HepG2 (cell line): ENCODE data around the gene FAM171A2. TPM values are rescaled to one million over a fixed set of nuclear protein-coding genes. Genes with fewer than 3 reads are reported as not detected.

Experiments
- CBX1 ChIP-seq: IDR thresholded peaks from one replicate; pipeline ENCODE4 v1.6.1; 2016; ENCODE audit warnings: antibody characterized with exemption, low read depth
- CCAR2 ChIP-seq: fragments of 200-400 bp; formaldehyde crosslinking; optimal IDR thresholded peaks from 2 replicates; pipeline ENCODE3; 2018; ENCODE audit warnings: low read depth, mild to moderate bottlenecking, low read length, moderate library complexity
- ERF ChIP-seq: IDR thresholded peaks from 2 replicates; pipeline ENCODE4 v1.6.1; 2018; ENCODE audit warnings: missing biosample characterization, missing genetic modification reagents
- FOXO1 ChIP-seq: sonication (generic); formaldehyde crosslinking; IDR thresholded peaks from 2 replicates; pipeline ENCODE4 v1.4.0; 2020; ENCODE audit warnings: missing genetic modification reagents
- HCFC1 ChIP-seq: fragments of 150-350 bp; IDR thresholded peaks from 2 replicates; pipeline ENCODE4 v1.6.1; 2014; ENCODE audit warnings: low read depth, low read length
- HINFP ChIP-seq: sonication (generic); formaldehyde crosslinking; IDR thresholded peaks from 2 replicates; pipeline ENCODE4 v1.4.0; 2020; ENCODE audit warnings: low read depth, mild to moderate bottlenecking, missing genetic modification reagents
- HMG20B ChIP-seq: conservative IDR thresholded peaks from 2 replicates; pipeline ENCODE4 v1.6.1; 2016; ENCODE audit warnings: missing genetic modification reagents, missing compliant biosample characterization
- HNRNPLL ChIP-seq: fragments of 200-400 bp; formaldehyde crosslinking; IDR thresholded peaks from 2 replicates; pipeline ENCODE4 v1.6.1; 2017; ENCODE audit warnings: mild to moderate bottlenecking, low read depth, low read length; ENCODE audit not compliant: poor library complexity, severe bottlenecking
- HOXA9 ChIP-seq: sonication (generic); formaldehyde crosslinking; IDR thresholded peaks from 2 replicates; pipeline ENCODE4 v1.8.1; 2022; ENCODE audit warnings: missing genetic modification reagents, mild to moderate bottlenecking, moderate library complexity, borderline replicate concordance
- KMT2B ChIP-seq: IDR thresholded peaks from 2 replicates; pipeline ENCODE4 v1.6.1; 2016; ENCODE audit warnings: missing genetic modification reagents, missing compliant biosample characterization
- PCBP1 ChIP-seq: fragments of 200-400 bp; formaldehyde crosslinking; IDR thresholded peaks from 2 replicates; pipeline ENCODE4 v1.6.1; 2017; ENCODE audit warnings: mild to moderate bottlenecking, low read depth, low read length, borderline replicate concordance
- ZFP36L1 ChIP-seq: sonication (generic); formaldehyde crosslinking; IDR thresholded peaks from 2 replicates; pipeline ENCODE4 v1.8.0; 2022; ENCODE audit warnings: mild to moderate bottlenecking, missing genetic modification reagents, moderate library complexity
- ZFX ChIP-seq: sonication (generic); formaldehyde crosslinking; IDR thresholded peaks from 2 replicates; pipeline ENCODE4 v1.4.0; 2020; ENCODE audit warnings: mild to moderate bottlenecking, low read depth, missing genetic modification reagents, moderate library complexity
- ZNF12 ChIP-seq: sonication (generic); formaldehyde crosslinking; IDR thresholded peaks from 2 replicates; pipeline ENCODE4 v1.5.0; 2020; ENCODE audit warnings: missing genetic modification reagents
- ZNF24 ChIP-seq: fragments of 450-650 bp; IDR thresholded peaks from 2 replicates; pipeline ENCODE4 v1.6.1; 2017; ENCODE audit warnings: antibody characterized with exemption, mild to moderate bottlenecking
- ZNF3 ChIP-seq: IDR thresholded peaks from 2 replicates; pipeline ENCODE4 v1.7.0; 2017; ENCODE audit warnings: inconsistent platforms
- ZNF562 ChIP-seq: sonication (generic); formaldehyde crosslinking; IDR thresholded peaks from 2 replicates; pipeline ENCODE4 v1.8.0; 2022; ENCODE audit warnings: missing genetic modification reagents, borderline replicate concordance
- ZNF780A ChIP-seq: sonication (generic); formaldehyde crosslinking; IDR thresholded peaks from 2 replicates; pipeline ENCODE4 v1.8.0; 2022; ENCODE audit warnings: mild to moderate bottlenecking, missing genetic modification reagents, moderate library complexity
- ZSCAN21 ChIP-seq: sonication (generic); formaldehyde crosslinking; IDR thresholded peaks from 2 replicates; pipeline ENCODE4 v1.8.0; 2022; ENCODE audit warnings: mild to moderate bottlenecking, missing genetic modification reagents, moderate library complexity, borderline replicate concordance
- ZSCAN9 ChIP-seq: IDR thresholded peaks from 2 replicates; pipeline ENCODE4 v1.6.1; 2016; ENCODE audit warnings: borderline replicate concordance
- polyA plus RNA-seq, 8 experiments: library from polyadenylated mRNA; depleted of rRNA in 3 of 8; stranded (reverse) in 7 of 8; unstranded in 1 of 8; fragments of >200 nt; fragmentation: Illumina TruSeq in 4 of 8; extraction: Trizol in 4 of 8; gene quantifications; 2 replicates each; pipeline versions ENCODE4 v1.2.1 to v1.2.3, GENCODE V29; 2011 to 2016; ENCODE audit warnings: low read depth in 4 of 8, missing spikeins in 1 of 8, mixed read lengths in 1 of 8; ENCODE audit not compliant: insufficient read depth in 1 of 8
- total RNA-seq, 5 experiments: library from RNA; depleted of rRNA; stranded (reverse); fragments of >200 nt; fragmentation: Illumina TruSeq; extraction: Trizol; gene quantifications; 2 replicates each; pipeline ENCODE4 v1.2.3, GENCODE V29; 2016; ENCODE audit warnings: low read depth in 1 of 5
- TF ChIP-seq, protein P1 (sequence below): sonication (generic); formaldehyde crosslinking; IDR thresholded peaks from 2 replicates; pipeline ENCODE4 v1.5.1; 2020; ENCODE audit warnings: missing genetic modification reagents, mild to moderate bottlenecking, borderline replicate concordance

Gene FAM171A2
- total and polyA plus RNA-seq, 2 of the 13 experiments (the other 11 are each of a cell fraction or from before 2014, with no cell fraction given), result 1.8 to 3.6 TPM

DNA sequence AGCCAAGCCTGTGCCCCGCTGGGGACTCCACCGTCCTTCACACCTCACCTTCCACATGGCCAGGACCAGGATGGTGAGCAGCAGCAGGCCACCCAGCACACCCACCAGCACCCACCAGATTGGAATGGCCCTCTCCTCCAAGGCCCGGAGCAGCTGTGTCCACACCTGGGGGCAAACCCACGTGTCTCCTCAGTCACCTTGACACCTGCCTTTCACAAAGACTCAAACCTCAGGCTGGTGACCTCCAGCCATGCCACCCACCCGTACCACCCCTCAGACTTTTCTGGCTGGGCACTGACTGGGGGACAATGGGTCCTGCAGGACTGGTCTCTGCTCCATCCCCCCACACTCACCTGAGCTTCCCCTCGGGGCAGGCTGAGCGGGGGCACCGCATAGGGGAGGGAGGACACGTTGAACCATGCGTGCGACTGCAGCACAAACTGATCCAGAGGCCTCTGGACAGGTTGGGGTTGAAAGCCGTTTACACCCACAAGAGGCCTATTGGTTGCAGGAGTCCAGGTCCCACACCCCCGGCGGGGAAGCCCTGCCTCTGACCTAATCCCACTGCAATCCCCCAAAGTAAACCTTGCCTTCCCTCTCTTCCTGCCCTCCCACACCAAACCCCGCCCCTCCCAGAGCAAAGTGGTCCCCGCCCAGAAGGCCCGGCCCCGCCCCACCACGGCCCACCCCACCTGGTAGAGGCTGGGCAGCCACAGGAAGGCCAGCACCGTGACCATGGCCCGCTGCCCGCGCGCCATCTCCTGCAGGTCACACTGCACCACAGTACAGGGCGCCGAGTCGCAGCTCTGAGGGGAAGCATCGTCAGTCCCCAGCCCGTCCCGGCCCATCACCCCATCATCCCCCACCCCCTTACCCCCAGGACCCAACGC lies 10.9 kb upstream of the FAM171A2 start (continued):
- TF ChIP-seq HNRNPLL, result no peak
- no peak for TF ChIP-seq KMT2B (CRISPR knock-in tag)
- TF ChIP-seq ZNF24, result no peak
- no peak for TF ChIP-seq FOXO1
- no peak for TF ChIP-seq ZNF562
- TF ChIP-seq CCAR2, result no peak
- TF ChIP-seq ZNF12 (CRISPR knock-in tag), result no peak
- no peak for TF ChIP-seq HMG20B (CRISPR knock-in tag)
- no peak for TF ChIP-seq ZNF3 (CRISPR knock-in tag)
- no peak for TF ChIP-seq HCFC1
- TF ChIP-seq ERF (CRISPR knock-in tag), result no peak
- 0 out of 2 replicates have a peak, but pooled peaks have one; percentile 27 for TF ChIP-seq ZSCAN21
- no peak for TF ChIP-seq ZNF780A (CRISPR knock-in tag)
- TF ChIP-seq HOXA9 (CRISPR knock-in tag), result no peak
- TF ChIP-seq ZFX (CRISPR knock-in tag), result peak; percentile 79
- TF ChIP-seq, protein P1, sequence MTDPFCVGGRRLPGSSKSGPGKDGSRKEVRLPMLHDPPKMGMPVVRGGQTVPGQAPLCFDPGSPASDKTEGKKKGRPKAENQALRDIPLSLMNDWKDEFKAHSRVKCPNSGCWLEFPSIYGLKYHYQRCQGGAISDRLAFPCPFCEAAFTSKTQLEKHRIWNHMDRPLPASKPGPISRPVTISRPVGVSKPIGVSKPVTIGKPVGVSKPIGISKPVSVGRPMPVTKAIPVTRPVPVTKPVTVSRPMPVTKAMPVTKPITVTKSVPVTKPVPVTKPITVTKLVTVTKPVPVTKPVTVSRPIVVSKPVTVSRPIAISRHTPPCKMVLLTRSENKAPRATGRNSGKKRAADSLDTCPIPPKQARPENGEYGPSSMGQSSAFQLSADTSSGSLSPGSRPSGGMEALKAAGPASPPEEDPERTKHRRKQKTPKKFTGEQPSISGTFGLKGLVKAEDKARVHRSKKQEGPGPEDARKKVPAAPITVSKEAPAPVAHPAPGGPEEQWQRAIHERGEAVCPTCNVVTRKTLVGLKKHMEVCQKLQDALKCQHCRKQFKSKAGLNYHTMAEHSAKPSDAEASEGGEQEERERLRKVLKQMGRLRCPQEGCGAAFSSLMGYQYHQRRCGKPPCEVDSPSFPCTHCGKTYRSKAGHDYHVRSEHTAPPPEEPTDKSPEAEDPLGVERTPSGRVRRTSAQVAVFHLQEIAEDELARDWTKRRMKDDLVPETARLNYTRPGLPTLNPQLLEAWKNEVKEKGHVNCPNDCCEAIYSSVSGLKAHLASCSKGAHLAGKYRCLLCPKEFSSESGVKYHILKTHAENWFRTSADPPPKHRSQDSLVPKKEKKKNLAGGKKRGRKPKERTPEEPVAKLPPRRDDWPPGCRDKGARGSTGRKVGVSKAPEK (CRISPR knock-in tag), result no peak
- no peak for TF ChIP-seq ZFP36L1 (CRISPR knock-in tag)
- no peak for TF ChIP-seq ZSCAN9 (CRISPR knock-in tag)
- TF ChIP-seq PCBP1, result no peak
- peak; percentile 74; the same call in 1 of the 2 replicates for TF ChIP-seq HINFP (CRISPR knock-in tag)
- no peak for TF ChIP-seq CBX1
